ENCODE data around the gene C9orf153.

GRCh38 chr9:86300701-86301100, 41.2 kb upstream of the C9orf153 start:
- TF ChIP-seq POLR2A (IDR thresholded peaks at IDR 0.05; ENCODE audit: low read depth), result no peak
- no peak for TF ChIP-seq CTCF (IDR thresholded peaks at IDR 0.05)
- no peak for TF ChIP-seq POLR2AphosphoS5 (IDR thresholded peaks at IDR 0.05)
- TF ChIP-seq EP300 (IDR thresholded peaks at IDR 0.05), result no peak
